ENCODE data around the gene KXD1. TPM values are rescaled to one million over a fixed set of nuclear protein-coding genes. Genes with fewer than 3 reads are reported as not detected.

Gene KXD1
- total RNA-seq, 4 donors from 2014 or later, result 82.0 to 226 (median 142) TPM

DNA sequence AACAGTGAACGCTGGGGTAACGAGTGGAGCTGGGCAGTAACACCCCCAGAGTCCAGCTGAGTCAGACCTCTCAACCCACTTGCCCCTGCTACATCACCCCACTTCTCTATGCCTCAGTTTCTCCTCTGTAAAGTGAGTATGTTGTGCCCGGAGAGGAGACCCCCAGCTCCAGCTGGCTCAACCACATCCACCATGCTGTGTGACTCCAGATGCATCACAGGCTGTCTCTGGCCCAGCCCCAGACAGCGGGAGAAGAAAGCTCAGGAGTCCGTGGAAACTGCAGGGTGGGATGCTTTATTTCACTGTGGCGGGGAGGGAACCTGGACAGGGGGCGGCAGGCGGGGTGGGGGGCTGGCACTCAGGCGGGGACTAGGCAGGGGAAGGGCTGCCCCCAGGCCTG lies 26.2 kb upstream of the KXD1 start:
- H3K9me3 ChIP-seq, result no peaks in the 10 kb centered on the region
- TF ChIP-seq CTCF (IDR thresholded peaks at IDR 0.05), result no peak
- TF ChIP-seq POLR2A (IDR thresholded peaks at IDR 0.05), result no peak
- H3K36me3 ChIP-seq, result peaks cover 0 to 45% (median 0%) of the 10 kb centered on the region in 3 donors
- H3K27me3 ChIP-seq, result no peaks in the 10 kb centered on the region
- no peaks in the 10 kb centered on the region for H3K4me1 ChIP-seq
- DNase-seq, result no peak
- H3K4me3 ChIP-seq, result no peak overlapping the region
- no peak overlapping the region for H3K27ac ChIP-seq

GRCh38 chr19:18532168-18532890 lies 25.3 kb upstream of the KXD1 start:
- Histone ChIP-seq H3K4me3 (no peak overlapping the region), H3K36me3 (peaks cover 0 to 54% (median 0%) of the 10 kb centered on the region in 3 donors), H3K9me3 (no peaks in the 10 kb centered on the region), H3K27me3 (no peaks in the 10 kb centered on the region), H3K27ac (no peak overlapping the region), H3K4me1 (no peaks in the 10 kb centered on the region)
- TF ChIP-seq CTCF (IDR thresholded peaks at IDR 0.05) (no peak), POLR2A (IDR thresholded peaks at IDR 0.05) (no peak)
- DNase-seq, result no peak

GRCh38 chr19:18533058-18533457 lies 24.6 kb upstream of the KXD1 start:
- H3K9me3 ChIP-seq, result no peaks in the 10 kb centered on the region
- H3K27ac ChIP-seq, result no peak overlapping the region
- H3K4me1 ChIP-seq, result no peaks in the 10 kb centered on the region
- peaks cover 0 to 61% (median 0%) of the 10 kb centered on the region in 3 donors for H3K36me3 ChIP-seq
- no peak for DNase-seq
- no peaks in the 10 kb centered on the region for H3K27me3 ChIP-seq
- H3K4me3 ChIP-seq, result no peak overlapping the region
- TF ChIP-seq POLR2A (IDR thresholded peaks at IDR 0.05) (no peak), CTCF (IDR thresholded peaks at IDR 0.05) (no peak)

GRCh38 chr19:18536475-18536874 lies 21.2 kb upstream of the KXD1 start:
- Histone ChIP-seq H3K4me3 (no peak overlapping the region), H3K27ac (no peak overlapping the region), H3K27me3 (no peaks in the 10 kb centered on the region), H3K36me3 (peaks cover 0 to 81% (median 0%) of the 10 kb centered on the region in 3 donors), H3K9me3 (no peaks in the 10 kb centered on the region), H3K4me1 (no peaks in the 10 kb centered on the region)
- TF ChIP-seq POLR2A (IDR thresholded peaks at IDR 0.05), result no peak
- no peak for TF ChIP-seq CTCF (IDR thresholded peaks at IDR 0.05)
- DNase-seq, result no peak

DNA sequence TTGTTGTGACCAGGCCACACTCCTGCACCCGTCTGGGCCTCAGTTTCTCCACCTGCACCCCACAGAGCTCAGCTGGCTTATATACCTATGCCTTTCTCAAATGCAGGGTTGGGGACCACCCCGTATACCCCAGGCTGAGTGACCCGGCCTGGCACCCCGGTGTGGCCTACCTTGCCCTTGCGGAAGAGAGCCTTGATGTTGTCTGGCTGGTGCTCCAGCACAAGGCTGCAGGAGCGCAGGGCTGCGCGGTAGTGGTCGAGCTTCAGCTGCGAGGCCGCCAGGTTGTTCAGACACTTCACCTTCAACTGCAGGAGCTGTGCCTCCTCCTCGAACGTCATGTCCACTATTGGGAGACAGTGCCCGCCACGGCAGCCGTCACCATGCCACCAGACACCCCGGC lies 20.2 kb upstream of the KXD1 start:
- Histone ChIP-seq H3K36me3 (peaks cover 0 to 74% (median 0%) of the 10 kb centered on the region in 3 donors), H3K4me1 (peaks cover 0 to 9% (median 6%) of the 10 kb centered on the region in 4 donors)

More for the DNA sequence above, 20.2 kb upstream of the KXD1 start:
- H3K27me3 ChIP-seq, result no peaks in the 10 kb centered on the region
- TF ChIP-seq CTCF (IDR thresholded peaks at IDR 0.05), result no peak
- TF ChIP-seq POLR2A (IDR thresholded peaks at IDR 0.05), result no peak
- no peak overlapping the region for H3K4me3 ChIP-seq
- DNase-seq, result no peak
- H3K9me3 ChIP-seq, result no peaks in the 10 kb centered on the region
- H3K27ac ChIP-seq, result no peak overlapping the region

Data from Peyer's patch (tissue), 4 donors.